NOMO-1 treated with DMSO at 0.1 percent for 48 hours (cell line): ENCODE data around the gene TEX2.

Source experiments
- DNase-seq: peaks from one replicate; lab custom pipeline; 2025; ENCODE audit not compliant: unreplicated experiment; lab: John Stamatoyannopoulos, UW

Gene TEX2

DNA sequence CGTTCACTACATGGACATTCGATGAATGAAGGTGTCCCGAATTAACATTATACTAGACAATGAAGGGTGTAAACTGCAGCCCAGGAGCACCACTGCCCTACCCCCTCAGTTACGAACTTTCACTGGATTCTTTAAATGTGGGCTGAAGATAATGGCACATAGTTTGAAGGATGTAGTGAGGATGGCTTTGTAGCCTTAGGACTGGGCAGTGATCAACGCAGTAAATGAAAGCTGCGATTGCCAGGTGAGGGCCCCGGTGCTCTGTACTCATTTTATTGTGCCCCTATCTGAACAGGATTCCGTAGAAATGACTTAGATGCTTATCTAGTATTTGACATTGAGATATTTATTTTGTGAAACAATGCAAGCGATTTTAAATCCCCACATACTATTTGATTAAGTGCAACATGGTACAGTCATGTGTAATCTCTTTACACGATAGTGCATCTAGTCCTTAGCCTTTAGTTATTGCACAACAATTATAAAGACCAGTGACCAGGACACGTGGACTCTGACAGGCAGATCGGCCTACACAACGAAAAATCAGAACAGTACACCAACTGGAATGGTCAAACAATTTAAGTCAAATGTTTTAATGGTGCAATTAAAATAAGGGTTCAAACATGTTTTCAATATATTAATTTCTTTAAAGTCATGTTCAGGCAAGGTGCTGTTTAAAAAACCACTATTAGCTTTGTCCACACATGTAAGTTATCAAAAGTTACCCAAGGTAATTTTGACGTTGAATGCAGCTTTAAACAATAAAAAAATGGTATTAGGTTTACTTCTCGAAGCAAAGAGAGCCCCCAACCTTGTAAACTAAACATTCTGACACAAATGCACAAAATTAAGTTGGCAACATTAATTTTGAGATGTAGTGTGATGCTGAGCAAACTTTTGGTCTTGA lies 115.7 kb downstream of the TEX2 start:
- DNase-seq, result peak; percentile 21

DNA sequence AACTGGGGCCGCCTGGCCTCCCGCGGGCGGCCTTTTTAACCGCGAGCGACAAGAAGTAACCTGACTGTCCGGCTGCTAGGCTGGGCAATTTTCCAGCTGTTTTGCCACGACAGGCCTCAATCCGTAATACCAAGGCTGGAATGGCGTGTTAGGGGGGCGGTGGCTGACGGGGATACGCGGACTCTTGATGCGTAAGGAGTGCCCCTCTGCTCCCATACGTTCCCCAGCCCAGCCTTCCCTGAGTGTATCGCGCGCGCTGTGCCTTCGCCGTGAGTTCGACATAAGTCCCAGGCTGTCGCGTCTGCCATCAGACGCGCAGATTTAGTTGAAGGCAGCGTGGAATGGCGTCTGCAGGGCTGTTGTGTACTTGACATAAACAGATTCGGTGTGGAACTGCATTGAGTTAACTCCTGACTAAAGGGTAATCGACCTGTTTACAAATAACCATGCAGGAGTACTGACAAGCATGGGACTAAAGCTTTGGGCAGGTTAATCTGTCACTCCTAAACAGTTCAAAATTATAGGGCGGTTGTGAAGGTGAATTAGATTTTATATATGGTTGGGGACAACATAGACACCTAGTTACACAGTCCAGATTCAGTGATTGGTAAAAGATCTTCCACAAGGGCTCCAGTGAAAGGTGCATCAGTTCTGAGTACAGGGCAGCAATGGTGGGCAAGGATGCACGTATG lies 116.5 kb downstream of the TEX2 start:
- DNase-seq, result peak; percentile 34

DNA sequence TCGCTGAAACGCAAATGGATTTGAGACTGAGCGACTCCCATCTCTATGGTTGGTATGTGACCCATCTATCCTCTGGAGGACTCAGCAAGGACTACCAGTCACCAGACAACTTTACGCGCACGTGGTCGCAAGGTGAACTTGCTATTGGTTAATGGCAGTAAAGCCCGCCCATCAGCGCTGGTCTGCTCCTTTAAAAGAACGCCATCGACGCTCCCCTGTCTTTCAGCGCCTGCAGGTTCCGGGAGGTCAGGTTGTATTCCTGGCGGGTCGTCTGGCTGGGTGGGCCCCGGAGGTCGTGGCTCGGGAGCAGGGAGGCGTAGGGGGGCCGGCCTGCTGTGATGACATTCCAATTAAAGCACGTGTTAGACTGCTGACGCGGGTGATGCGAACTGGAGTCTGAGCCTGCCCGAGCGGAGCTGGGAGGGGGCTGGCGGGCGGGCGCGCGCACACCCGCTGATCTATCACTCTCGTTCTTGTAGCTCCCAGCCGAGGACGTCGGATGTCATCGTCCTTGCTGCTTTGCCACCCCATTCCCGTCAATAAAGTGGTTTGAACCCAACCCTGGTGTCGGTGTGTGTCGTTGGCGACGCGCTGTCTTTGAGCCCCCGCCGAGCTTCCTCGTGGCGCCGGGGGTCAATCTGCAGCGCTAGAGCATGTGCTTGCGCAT lies 117.2 kb downstream of the TEX2 start:
- peak; percentile 97 for DNase-seq

DNA sequence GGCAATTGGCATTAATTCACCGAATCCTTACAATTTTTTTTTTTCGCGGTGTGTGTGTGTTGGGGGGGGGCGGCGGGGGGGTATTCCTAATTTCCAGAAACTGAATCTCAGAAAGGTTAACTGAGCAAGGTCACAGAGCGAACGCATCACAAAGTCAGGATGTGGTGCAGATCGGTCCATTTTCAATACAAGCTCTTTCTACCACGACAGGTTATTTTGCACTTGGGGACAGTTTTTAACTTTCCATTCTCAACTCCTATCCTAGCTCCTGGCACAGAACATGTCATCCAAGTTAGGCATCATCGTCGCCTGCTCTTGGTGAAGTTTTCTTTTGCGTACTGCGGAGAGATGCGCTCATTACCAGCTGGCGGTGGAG lies 117.7 kb downstream of the TEX2 start:
- no peak for DNase-seq

DNA sequence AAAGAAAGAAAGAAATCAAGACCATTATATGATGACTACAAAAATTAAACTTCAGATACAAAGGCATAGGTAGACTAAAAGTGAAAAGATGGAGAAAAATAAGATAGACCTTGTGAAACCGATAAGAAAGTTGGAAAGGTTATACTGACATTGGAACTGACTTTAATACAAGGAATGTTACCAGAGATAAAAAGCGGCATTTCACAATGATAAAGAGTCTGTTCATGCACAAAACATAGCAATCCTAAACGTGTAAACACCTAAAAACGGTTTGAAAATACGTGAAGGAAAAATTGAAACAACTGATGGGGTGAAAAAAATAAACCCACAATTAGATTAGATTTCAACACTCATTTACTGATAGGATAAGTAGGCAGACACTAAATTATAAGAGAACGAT lies 123.5 kb downstream of the TEX2 start:
- no peak for DNase-seq

DNA sequence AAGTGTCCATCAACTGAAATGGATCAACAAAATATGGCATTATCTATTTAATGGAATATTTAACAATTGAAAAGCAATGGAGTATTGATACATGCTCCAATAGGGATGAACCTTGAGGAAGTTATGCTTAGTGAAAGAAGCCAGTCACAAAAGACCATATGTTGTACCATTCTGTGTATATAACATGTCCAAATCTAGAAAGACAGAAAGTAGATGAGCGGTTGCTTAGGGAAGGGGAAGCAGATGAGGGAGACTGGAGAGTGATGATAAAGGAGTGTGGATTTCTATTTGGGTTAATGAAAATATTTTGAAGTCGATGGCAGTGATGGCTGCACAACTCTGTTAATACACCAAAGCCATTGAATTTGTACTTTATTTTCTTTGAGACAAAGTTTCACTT lies 124.6 kb downstream of the TEX2 start:
- no peak for DNase-seq

DNA sequence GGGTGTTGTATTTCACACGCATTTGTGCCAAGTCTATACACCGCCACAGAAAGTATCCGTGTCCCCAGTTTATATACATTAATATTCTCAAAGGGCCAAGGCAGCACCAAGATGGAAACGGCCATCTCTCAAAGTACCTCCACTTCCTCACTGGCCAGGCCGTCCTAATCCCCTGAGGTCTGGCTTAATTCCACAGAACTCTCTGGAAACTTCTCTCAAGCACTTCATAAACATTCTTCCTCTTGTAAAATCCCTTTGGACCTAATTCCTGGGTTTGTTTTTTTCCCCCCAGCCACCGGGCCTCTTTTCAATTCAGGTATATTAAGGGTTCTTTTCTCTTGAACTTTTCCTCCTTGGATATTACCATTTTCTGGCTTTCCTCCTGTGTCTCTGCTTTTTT lies 128.1 kb downstream of the TEX2 start:
- no peak for DNase-seq

DNA sequence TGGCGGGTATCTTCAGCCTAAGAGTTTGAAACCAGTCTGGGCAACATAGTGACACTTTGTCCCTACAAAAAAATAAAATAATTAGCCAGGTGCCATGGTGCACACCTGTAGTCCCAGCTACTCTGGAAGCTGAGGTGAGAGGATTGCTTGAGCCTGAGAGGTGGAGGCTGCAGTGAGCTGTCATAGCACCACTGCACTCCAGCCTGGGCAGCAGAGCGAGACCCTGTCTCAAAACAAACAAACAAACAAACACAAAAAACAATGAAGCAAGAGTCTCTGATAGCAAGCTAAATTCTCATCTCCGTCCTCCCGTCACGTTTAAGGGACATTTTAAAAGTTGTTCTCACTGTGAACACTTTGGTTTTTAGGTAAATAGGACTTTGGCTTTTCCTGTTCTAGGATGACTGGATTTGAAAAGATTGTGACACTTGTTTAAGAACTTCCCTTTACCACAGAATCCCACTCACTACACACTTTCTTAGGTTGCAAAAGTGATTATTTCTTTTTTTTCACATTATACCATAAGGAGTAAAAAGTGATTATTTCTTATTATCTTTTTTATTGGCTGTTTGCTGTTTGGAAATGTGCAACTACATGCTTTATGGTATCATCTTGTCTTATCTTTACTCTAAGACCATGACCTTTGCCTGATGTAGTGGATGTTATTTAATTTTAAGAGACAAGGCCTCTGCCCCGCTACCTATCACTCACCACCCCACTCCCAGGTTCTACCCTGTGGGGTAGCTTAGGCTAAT lies 128.7 kb downstream of the TEX2 start:
- DNase-seq, result no peak

DNA sequence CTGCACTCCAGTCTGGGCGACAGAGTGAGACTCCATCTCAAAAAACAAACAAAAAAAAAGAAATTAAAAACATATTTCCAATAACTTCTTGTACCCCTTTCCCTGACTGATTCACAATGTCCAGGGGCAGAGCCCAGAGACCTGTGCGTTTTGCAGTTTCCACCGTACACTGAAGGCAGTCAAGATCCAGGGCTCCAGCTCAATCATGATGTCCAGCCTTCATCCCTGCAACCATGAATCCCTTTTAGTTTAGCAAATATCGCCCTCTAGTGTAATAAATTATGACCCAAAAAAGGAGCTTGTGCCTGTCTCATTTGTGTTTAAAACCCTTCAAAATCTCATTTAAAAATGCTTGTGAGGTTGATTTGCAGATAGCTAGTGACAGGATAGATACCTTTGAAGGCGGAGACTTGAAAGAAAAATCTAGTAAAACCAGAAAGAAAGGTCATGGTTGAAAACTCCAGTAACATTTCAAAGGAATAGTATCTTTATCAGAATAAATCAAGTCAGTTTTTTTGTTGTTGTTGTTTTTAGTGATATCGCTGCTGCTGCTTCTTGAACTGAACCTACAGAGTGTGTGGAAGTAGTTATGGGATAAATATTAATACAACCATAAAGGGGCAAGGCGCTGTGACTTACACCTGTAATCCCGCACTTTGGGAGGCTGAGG lies 129.4 kb downstream of the TEX2 start:
- peak; percentile 77 for DNase-seq

DNA sequence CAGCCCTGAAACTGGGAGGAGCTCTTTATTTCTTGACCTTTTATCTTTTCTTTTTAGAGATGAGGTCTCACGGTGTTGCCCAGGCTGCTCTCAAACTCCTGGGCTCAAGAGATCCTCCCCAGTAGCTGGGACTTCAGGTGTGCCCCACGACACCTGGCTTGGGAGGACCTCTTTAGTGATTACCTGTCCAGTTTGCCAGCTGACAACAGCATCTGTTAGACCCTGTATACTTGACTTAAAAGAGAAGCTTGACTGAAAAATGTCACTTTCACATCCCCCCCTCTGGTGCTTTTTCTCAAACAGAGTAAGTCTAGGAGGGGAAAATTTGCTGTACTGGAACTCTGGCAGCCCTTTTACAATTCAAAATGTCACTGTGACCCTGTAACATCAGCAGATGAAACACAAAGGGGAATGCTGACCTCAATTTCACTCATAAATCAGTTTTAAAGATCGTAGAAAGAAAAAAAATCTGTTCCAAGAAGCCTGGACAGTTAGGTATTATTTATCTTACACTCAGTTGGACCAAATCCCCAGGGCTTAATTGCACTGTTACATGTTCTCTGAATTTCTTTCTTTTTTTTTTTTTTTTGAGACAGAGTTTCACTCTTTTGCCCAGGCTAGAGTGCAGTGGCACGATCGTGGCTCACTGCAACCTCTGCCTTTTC lies 131.3 kb downstream of the TEX2 start:
- DNase-seq, result no peak

DNA sequence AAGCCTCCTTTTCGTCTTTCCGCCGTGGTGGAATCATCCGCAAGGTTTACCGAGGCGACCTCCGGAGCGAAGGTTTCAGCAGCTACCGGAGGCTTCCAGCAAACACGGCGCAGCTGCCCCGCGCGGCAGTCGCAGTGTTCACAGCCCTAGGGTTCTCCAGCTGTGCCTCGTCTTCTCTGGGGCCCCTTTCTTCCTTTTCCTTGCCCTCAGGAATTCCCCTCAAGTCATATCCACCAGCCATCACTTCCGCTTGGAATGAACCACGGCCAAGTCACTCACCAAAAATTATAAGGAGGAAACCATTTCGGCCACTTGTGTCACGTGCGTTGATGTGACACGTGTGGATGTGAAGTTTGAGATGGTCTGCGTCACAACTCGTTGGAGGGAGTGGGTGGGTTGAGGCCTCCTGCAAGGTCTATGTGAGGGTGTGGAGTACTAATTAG lies 132.5 kb downstream of the TEX2 start:
- no peak for DNase-seq

DNA sequence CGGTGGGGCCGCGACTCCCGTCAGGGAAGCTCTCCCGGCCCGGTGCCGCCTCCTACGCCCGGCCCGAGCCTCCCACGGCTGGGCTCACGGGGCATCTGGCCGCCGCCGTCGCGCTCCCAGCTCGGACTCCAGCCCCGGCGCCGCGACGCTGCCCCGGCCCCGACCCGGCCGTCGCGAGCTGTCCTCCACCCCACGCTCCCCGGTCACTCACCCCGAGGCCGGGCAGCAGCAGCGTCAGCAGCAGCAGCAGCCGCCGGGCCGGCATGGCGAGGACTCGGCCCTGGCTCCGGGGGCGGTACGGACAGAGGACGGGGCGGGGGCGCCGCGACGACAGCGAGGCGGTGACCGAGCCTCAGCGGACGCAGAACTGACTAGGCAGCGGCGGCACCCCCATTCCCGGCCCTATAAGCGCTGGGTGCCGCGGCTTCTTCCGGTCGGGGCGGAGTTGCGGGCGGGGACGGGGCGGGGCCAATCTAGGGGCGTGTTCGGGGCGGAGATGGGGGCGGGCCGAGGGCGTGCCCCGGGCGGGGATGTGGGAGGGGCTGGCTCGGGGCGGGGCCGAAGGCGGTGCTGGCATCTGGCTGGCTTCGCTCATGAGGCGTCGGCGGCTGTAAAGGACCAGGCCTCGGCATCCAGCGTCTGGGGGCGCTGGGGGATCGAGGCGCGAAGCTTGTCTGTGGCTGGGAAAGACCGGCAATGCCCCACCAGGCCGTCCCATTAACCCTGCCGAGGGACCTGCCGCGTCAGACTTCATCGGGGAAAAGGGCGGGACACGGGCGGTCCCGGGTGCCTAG lies 133.1 kb downstream of the TEX2 start, which contains the start of gene ERN1:
Gene ERN1, minus strand, starts transcription at position 380 of the 794 bp plus-strand sequence. Its CDS starts 115 bp downstream, at position 265.
- peak; percentile 89 for DNase-seq

DNA sequence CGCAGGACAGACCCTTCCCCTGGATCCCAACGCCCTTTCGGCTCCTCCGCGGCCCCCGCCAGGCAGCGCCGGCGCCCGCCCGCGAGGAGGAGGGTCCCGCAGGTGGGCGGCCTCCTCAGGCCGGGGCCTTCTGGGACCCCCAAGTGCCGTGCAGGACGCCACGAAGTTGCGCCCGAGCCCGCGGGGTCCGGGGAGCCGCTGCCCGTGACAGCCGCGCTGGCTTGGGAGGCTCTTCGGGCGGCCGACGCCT lies 133.6 kb downstream of the TEX2 start:
- DNase-seq, result no peak

DNA sequence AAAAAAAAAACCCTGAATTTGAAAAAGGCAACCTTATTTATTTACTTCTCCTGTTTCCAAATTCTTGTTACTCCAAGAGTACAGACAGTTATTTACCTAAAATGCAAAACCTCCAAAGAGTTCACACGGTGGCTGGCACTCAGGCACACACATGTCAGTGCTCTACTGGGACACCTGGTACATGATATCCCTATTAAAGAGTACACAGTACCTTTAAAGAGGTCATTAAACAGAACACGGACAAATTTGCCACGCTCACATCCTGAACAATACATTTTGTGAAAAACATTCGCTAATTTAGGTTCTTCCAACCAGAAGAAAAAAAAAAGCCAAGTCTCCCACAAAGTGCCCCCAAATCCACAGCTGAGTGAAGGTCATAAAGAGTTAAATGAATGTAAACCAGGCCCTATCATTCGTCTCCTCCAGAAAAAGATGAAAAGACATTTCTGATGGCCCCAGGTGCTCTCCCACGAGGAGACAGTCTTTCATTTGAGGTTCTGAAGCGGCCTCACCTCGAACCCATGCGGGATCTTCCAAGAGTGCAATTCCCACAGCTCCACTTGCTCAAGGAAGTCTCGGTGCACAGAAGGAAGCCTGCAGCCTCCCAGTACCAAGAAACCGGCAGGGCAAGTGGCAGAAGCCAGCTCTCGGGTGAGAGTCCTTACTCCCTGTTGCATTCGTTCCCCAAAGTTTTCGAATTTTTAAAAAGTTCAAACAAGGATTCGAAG lies 134.1 kb downstream of the TEX2 start:
- no peak for DNase-seq

DNA sequence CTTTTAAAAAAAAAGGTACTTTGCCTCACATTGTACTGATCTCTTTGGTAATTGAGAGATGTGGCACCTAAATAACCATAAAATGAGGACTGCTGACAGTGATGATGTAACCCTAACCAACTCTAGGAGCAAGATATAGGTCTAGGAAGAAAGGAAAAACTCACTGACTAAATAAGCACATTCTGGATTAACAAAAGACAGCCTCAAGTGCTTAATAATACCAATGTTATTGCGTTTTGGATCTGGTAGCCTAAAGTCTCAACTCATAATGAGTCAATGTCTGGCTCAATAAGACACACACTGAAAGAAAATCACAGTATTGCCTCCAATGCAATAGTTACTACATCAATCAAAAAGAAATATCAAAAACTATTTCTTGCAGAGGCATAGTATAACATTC lies 136.1 kb downstream of the TEX2 start:
- no peak for DNase-seq

DNA sequence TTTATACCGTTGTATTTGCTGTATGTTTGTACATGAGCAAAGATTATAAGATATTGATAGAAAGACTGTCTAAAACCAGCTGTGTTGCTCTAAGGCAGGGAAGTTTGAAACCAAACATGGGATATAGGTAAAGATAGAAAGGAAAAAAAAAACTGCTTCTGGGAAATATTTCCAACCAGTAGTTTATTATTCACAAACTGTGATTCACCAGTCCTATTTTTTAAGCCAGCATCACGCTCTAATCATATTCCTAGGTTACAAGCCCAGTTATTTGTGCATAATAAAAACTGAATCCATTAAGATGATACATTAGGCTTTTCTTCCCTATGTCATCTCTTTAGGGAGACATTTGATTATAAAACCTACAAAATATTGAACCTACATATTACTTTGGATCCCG lies 137.1 kb downstream of the TEX2 start:
- no peak for DNase-seq

DNA sequence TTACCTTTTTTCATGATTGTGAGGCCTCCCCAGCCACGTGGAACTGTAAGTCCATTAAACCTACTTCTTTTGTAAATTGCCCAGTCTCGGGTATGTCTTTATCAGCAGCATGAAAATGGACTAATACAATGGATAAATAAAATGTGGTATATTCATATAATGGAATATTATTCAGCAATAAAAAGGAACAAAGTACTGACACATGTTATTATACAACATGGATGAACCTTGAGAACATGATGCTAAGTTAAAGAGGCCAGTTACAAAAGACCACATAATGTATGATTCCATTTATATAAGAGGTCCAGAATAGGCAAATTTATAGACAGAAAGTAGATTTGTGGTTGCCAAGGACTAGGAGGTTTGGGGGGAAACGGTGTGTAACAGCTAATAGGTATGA lies 138.5 kb downstream of the TEX2 start:
- DNase-seq, result no peak

DNA sequence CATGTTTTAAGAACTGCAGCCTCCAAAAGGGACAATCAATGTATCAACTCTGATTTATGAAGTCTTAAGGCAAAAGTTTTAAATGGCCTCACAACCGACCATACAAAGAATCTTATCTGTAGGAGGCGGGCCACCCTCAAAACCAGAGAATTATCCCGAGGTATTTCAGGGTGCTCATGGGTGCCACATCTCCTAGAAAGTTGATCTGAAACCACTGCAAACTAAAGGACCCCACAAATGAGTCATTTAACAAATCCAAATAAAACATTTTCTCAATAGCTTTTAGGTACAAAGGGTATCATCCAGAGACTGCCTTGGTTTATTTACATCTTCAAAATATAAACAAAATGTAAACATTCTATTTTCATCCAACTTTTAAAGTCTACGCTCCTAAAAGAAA lies 139.9 kb downstream of the TEX2 start:
- DNase-seq, result no peak
